Heart left ventricle (tissue), 16 donors: ENCODE data around the gene BLOC1S6. TPM values are rescaled to one million over a fixed set of nuclear protein-coding genes. Genes with fewer than 3 reads are reported as not detected.

ENCODE experiments used
- ATAC-seq, 4 donors: fragments of 200-7000 bp; cut with Tn5 transposase; one replicate each; pipeline ENCODE4 v1.9.1; 2020 to 2022; ENCODE audit warnings: moderate library complexity in 4 of 4, mild to moderate bottlenecking in 3 of 4, moderate number of reproducible peaks in 1 of 4
- DNase-seq, 5 donors: peaks; one replicate each; pipeline ENCODE4 v3.0.0-alpha.2; 2020
- H3K27ac ChIP-seq, 12 donors: fragments of 200-600 bp; sonication (generic) in 4 of 12; one replicate each; pipeline versions ENCODE4 v1.5.0 to v1.8.0; 2016 to 2022; ENCODE audit warnings: mild to moderate bottlenecking in 2 of 12
- H3K27me3 ChIP-seq, 9 donors: fragments of 200-600 bp; sonication (generic) in 2 of 9; one replicate each; pipeline versions ENCODE4 v1.5.1 to v1.8.0; 2016 to 2022; ENCODE audit warnings: mild to moderate bottlenecking in 3 of 9
- H3K36me3 ChIP-seq, 9 donors: fragments of 200-600 bp; sonication (generic) in 2 of 9; one replicate each; pipeline versions ENCODE4 v1.5.0 to v1.8.0; 2018 to 2022; ENCODE audit warnings: mild to moderate bottlenecking in 2 of 9
- H3K4me1 ChIP-seq, 12 donors: fragments of 200-600 bp; sonication (generic) in 4 of 12; one replicate each; pipeline versions ENCODE4 v1.5.0 to v1.8.0; 2016 to 2022; ENCODE audit warnings: mild to moderate bottlenecking in 3 of 12
- H3K4me3 ChIP-seq, 12 donors: fragments of 200-600 bp; sonication (generic) in 4 of 12; one replicate each; pipeline versions ENCODE4 v1.5.0 to v1.8.0; 2017 to 2022; ENCODE audit warnings: mild to moderate bottlenecking in 9 of 12, moderate library complexity in 4 of 12
- H3K9me3 ChIP-seq, 12 donors: fragments of 200-600 bp; sonication (generic) in 4 of 12; one replicate each; pipeline versions ENCODE4 v1.5.0 to v1.8.0; 2016 to 2022; ENCODE audit warnings: mild to moderate bottlenecking in 1 of 12
- CTCF ChIP-seq, 12 donors: fragments of 200-600 bp; sonication (generic) in 4 of 12; IDR thresholded peaks; one replicate each; pipeline versions ENCODE4 v1.5.0 to v1.8.0; 2018 to 2022; ENCODE audit warnings: antibody characterized with exemption in 12 of 12, mild to moderate bottlenecking in 5 of 12
- POLR2A ChIP-seq, 2 donors: fragments of 450-650 bp; IDR thresholded peaks; one replicate each; pipeline ENCODE4 v1.6.1; 2017; ENCODE audit warnings: antibody characterized with exemption in 2 of 2, mild to moderate bottlenecking in 2 of 2, moderate library complexity in 2 of 2
- WGBS, 4 donors: extraction: QIAGEN DNeasy Blood & Tissue Kit in 2 of 4; methylation state at CpG; one replicate each; pipeline versions ENCODE4 v1.1.5 to v1.1.7; 2013 to 2018; 5-methylcytosine and 5-hydroxymethylcytosine counted together
- intact Hi-C, 10 donors: fragments of 100-400 bp; cut with DNase I; formaldehyde crosslinking; loops; one replicate each; pipeline versions ENCODE4 v1.11.1 to v1.14.2; 2022
- polyA plus RNA-seq, 2 donors: library from polyadenylated mRNA; stranded (reverse); fragments of 200-250 nt; gene quantifications; one replicate each; pipeline ENCODE4 v1.2.3, GENCODE V29; 2013
- total RNA-seq, 9 donors: library from RNA; depleted of rRNA in 2 of 9; stranded (reverse); fragments of >200 nt in 2 of 9; fragmentation: NEBNext Ultra II Directional in 3 of 9; extraction: Animal tissue kit (Norgen Biotek cat#: 25700) in 3 of 9; gene quantifications; one replicate each; pipeline versions ENCODE4 v1.1.0 to v1.2.4, GENCODE V29; 2016 to 2023
- donor health status: ischemic (EF 13 %, LVEDD 7.1; RV severe dilation, severe dysfunction).
- donor health status: healthy with polysubstance abuse.
- donor health status: DM: no; HTN: yes; CAD: no.
- donor health status: DM: no; HTN: no; CAD: no.
- donor health status: ischemic (EF 25% LVEDD 6.9; RV normal size, moderate dysfunction).
- donor health status: ischemic (EF 25% LVEDD 5.7; RV mildly dilated, moderate dysfunction).
- donor health status: healthy.
- donor health status: DM: yes; HTN: yes; CAD: no.
- donor health status: ischemic (EF 35%, LVEDD 5.7; RV mildly dilated, moderate dysfunction).
- donor health status: nonischemic (EF 11% LVEDD 7.7; RV severe dilation, severe dysfunction).
- donor health status: DM: yes; HTN: yes; CAD: no.
- donor health status: PGD.
- donor health status: ischemic (EF 29% LVEDD 5.4; RV normal size, mild dysfunction).
- donor health status: nonischemic (EF 23%, LVEDD 6.1; RV moderate dilation, normal function).

The BLOC1S6 gene
- total and polyA plus RNA-seq, 11 donors: 9.4 to 38.9 (median 26.6) TPM

DNA sequence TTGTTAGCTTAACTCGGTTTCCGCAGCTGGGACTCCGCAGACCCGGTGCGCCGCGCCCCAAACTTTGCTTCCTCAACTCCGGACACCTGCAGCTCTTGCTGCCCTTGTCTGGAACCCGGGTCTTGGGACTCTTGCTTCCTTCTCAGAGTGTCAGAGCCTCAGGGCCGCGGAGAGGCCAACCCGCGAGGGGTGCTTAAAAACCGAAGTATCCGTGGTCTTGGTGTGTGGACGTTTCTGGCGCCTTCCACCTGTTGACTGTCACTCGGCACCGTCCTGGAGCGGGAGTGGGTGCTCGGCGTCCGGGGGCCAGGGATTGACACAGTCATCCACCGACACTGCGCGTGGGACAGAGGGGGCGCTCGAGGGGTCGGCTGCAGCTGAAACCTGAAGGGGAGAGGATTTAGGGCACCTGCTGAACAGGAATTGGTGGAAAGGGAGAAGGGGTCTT, 48.0 kb downstream of the BLOC1S6 start:
- TF ChIP-seq POLR2A (IDR thresholded peaks at IDR 0.05) (no peak), CTCF (IDR thresholded peaks at IDR 0.05) (peak; percentile 14 to 63 (median 49))
- 0% methylated on average over 9 to 29 of the region's 29 CpGs for WGBS, 4 donors
- H3K9me3 ChIP-seq: no peaks in the 10 kb centered on the region
- ATAC-seq (peak; percentile 60 to 72 (median 72)), DNase-seq (peak; percentile 66 to 86 (median 79))
- H3K36me3 ChIP-seq: no peaks in the 10 kb centered on the region
- peak overlapping the region; percentile 66 to 97 (median 91) for H3K27ac ChIP-seq
- no peaks in the 10 kb centered on the region for H3K27me3 ChIP-seq
- peak overlapping the region; percentile 31 to 95 (median 83) for H3K4me3 ChIP-seq
- peaks cover 0 to 72% (median 26%) of the 10 kb centered on the region in 12 donors for H3K4me1 ChIP-seq
- intact Hi-C loops: loop anchor here in 2 of 10 donors (5.0 kb wide), 1 partner anchor 48 kb away; the partner anchor contains the start of gene BLOC1S6 (in 2 of the 2)

- Histone ChIP-seq H3K36me3 (no peaks in the 10 kb centered on the region), H3K4me3 (peak overlapping the region; percentile 31 to 95 (median 83)), H3K27ac (peak overlapping the region in 11 of 12 donors; percentile 85 to 97 (median 91)), H3K4me1 (peaks cover 0 to 75% (median 28%) of the 10 kb centered on the region in 12 donors), H3K27me3 (no peaks in the 10 kb centered on the region), H3K9me3 (no peaks in the 10 kb centered on the region)
- DNase-seq (no peak), ATAC-seq (no peak)
- 53 to 66% (median 59%) methylated on average over 17 of the region's 17 CpGs for WGBS, 4 donors
- TF ChIP-seq POLR2A (IDR thresholded peaks at IDR 0.05): no peak
- TF ChIP-seq CTCF (IDR thresholded peaks at IDR 0.05): peak in 1 of 12 donors; percentile 10
- intact Hi-C loops: loop anchor here in 2 of 10 donors (5.0 kb wide), 1 partner anchor 49 kb away; the partner anchor contains the start of gene BLOC1S6 (in 2 of the 2)
Measured at GRCh38 chr15:45635763-45636292, 48.6 kb downstream of the BLOC1S6 start.

GRCh38 chr15:45637141-45637540, 50.0 kb downstream of the BLOC1S6 start:
- Histone ChIP-seq H3K27me3 (no peaks in the 10 kb centered on the region), H3K27ac (peak overlapping the region; percentile 49 to 97 (median 78)), H3K36me3 (no peaks in the 10 kb centered on the region), H3K9me3 (no peaks in the 10 kb centered on the region), H3K4me1 (peaks cover 0 to 75% (median 38%) of the 10 kb centered on the region in 12 donors), H3K4me3 (peak overlapping the region in 10 of 12 donors; percentile 3 to 76 (median 22))
- intact Hi-C loops: loop anchor here in 2 of 10 donors (5.0 kb wide), 1 partner anchor 50 kb away; the partner anchor contains the start of gene BLOC1S6 (in 2 of the 2)
- ATAC-seq (no peak), DNase-seq (no peak)
- WGBS, 4 donors: 64 to 84% (median 70%) methylated on average over 1 of the region's 1 CpG
- TF ChIP-seq POLR2A (IDR thresholded peaks at IDR 0.05): no peak
- no peak for TF ChIP-seq CTCF (IDR thresholded peaks at IDR 0.05)

- intact Hi-C loops: loop anchor here in 2 of 10 donors (5.0 kb wide), 1 partner anchor 50 kb away; the partner anchor contains the start of gene BLOC1S6 (in 2 of the 2)
- peaks cover 0 to 76% (median 40%) of the 10 kb centered on the region in 12 donors for H3K4me1 ChIP-seq
- no peaks in the 10 kb centered on the region for H3K9me3 ChIP-seq
- no peaks in the 10 kb centered on the region for H3K36me3 ChIP-seq
- WGBS, 4 donors: 5 to 17% (median 11%) methylated on average over 6 of the region's 6 CpGs
- no peaks in the 10 kb centered on the region for H3K27me3 ChIP-seq
- peak in 3 of 4 donors; percentile 6 to 48 (median 21) for ATAC-seq
- peak overlapping the region in 10 of 12 donors; percentile 3 to 76 (median 22) for H3K4me3 ChIP-seq
- TF ChIP-seq CTCF (IDR thresholded peaks at IDR 0.05) (no peak), POLR2A (IDR thresholded peaks at IDR 0.05) (no peak)
- H3K27ac ChIP-seq: peak overlapping the region; percentile 49 to 97 (median 78)
- peak; percentile 45 to 69 (median 59) for DNase-seq
Measured at GRCh38 chr15:45637552-45638033, 50.4 kb downstream of the BLOC1S6 start.
